VCaP (cell line): ENCODE results near the gene CACNA2D4.

Experiments
- H3K27ac ChIP-seq: fragments of 450-650 bp; 2 replicates; pipeline ENCODE4 v1.5.1; 2017
- CTCF ChIP-seq: fragments of 450-650 bp; conservative IDR thresholded peaks from 2 replicates; pipeline ENCODE4 v1.5.1; 2017; ENCODE audit warnings: mild to moderate bottlenecking, moderate library complexity

CACNA2D4 gene

DNA sequence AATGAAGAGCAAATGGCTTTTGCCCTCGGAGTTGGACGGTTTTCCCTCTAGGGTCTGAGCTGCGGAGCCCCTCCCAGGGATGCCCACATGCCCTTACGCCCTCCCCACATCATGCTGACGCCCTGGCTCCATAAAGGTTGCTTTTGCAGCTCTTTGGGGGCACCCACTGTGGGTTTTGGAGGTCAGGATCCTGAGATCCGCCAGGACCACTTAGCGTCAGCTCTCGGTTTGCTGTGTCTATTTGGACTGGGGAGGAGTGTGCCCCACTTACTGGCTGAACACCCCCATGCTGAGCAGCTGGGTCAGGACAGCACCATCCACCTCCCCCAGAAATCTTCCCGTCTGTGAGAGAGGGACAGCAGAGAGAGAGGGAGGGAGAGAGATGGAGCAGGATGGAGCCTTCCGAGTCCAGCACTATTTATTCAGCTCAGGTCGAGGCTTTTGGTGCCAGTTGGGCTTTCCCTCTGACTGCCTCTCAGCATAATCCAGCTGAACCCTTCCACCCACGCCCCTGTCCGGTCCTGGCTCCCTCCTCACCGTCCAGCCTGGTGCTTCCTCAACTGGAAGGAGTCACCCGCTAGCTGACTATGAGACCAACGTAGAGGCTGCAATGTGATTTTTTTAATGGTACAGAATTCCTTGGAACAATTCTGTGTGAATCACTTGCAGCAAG lies 117.0 kb downstream of the CACNA2D4 start:
- no peak overlapping the region for H3K27ac ChIP-seq
- no peak for TF ChIP-seq CTCF

DNA sequence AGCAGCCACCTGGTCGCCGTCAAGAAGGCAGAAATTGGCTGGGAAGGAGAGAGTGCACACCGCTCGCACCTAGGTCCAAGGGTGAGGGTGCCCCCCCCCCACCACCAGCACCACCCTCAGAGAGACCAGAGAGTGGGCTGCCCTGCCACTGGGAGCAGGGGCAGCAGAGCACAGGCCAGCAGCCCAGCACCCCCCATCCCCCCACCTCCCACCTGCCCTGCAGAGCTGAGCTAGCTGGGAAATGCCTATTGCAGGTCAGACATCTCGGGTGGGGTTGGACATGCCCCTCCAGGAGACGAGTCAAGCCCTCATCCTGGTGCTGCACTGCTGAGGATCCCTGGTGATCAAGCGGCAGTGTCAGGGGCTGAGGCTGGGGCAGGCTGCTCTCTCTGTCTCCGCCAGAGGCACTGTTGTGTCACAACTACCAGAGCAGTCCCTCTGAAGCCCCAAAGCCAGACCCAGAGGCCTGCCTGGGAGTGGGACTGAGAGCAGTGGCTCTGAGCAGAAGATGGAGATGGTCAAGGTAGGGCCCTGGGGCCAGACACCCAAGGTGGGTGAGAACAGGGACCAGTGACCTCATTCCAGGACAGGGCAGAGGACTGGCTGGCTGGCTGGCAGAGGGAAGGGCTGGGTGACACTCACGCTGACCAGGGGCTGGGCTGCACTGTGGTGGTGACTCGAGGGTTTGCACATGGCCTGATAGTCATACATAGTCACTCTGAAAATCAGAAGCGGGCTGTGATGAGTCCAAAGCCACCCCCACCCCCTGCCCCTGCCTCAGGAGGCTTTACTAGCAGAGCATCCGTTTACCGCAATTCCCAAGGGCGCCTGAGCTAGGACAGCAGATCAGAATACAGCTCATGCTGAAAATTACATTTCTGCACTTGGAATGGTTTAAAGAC lies 117.8 kb downstream of the CACNA2D4 start:
- peak; percentile 26; the same call in 1 of the 2 replicates for TF ChIP-seq CTCF
- no peak overlapping the region for H3K27ac ChIP-seq

DNA sequence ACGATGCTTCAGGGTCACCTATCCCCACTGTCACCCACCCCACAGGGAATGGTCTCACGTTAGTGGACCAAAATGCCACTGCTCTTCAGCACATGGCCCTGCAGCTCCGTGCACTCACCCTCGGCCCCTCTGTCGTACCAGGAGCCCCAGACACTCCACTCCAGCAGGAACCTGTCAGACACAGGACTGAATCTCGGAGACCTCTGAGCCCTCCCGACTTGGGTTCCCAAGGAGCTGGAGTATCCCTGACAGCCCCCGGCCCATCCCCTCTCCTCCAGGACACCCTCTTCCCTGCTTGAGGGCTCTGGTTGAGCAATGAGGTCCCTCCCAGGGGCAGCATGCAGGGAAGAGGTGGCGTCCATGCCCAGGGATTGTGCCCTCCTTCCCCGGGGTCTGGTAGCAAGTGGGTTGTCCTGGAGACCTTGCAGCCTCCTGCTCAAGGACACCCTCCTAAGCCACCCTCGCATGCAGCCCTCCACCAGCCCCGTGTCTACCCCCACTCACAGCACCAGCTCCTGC lies 118.5 kb downstream of the CACNA2D4 start:
- no peak for TF ChIP-seq CTCF
- no peak overlapping the region for H3K27ac ChIP-seq

DNA sequence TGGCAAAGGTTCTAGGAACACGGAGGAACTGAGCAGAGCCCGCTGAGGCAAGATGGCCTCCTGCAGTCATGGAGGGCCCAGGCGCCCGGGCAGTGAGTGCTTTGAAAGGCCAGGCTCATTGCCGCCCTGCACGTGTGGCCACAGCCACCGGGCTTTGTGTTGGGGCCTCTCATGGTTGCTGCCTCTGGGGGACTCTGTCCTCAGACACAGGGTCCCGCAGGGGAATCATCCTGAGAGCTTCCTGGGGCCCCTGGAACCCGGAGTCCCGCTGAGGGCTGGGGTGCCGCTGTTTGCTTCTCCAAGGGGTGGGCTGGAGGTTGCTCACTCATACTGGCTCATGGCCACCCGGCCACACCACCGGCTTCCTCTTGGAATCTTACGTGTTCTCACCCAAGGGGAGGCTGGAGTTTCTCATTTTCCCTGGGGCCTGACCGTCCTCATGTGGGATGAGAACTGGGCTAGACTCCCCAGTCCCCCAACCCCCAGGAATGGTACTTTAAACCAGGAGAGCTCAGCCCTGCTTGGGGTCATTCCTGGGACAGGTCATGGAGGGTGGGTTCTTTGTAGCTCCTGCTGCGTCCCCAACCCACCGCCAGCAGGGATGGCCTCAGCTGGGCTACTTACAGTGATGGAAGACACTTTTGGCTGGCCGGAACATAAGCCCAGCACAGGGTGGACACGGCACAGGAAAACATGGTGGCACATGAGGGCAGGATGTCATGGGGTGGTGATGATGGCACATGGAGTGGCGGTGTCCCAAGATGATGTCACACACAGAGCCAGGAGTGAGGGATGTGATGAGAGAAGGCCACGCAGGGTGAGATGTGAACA lies 119.2 kb downstream of the CACNA2D4 start:
- TF ChIP-seq CTCF: no peak
- no peak overlapping the region for H3K27ac ChIP-seq

GRCh38 chr12:1798641-1799020 lies 119.8 kb downstream of the CACNA2D4 start:
- no peak overlapping the region for H3K27ac ChIP-seq
- no peak for TF ChIP-seq CTCF

DNA sequence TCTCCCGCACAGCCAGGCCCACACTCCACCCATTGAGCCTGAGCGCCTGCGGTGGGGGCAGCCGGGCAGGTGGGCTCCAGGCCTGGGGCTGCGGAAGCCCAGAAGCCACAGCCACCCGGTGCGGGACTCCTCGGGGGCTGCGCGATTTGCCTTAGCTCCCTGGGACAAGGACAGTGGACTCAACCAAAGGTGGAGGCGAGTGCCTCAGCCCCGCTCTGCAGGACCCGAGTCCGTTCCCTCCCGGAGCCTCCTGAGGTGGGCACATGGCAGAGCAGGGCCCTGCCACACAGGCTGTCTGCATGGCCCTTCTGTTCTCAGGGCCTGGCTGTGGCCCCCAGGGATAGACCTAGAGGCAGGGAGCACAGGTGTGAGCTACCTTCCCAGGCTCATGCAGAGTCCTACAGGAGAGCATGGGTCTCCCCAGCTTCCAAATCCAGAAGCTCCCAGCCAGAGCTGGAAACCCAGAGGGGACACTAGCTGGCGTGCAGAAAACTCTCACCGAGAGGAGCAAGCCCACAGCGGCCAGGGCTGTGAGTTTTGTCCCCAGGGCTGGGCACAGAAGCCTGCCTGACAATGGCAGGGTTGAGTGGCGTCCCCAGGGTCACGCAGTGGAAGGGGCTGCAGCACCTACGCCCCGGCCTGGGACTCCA lies 120.3 kb downstream of the CACNA2D4 start:
- TF ChIP-seq CTCF: no peak
- H3K27ac ChIP-seq: no peak overlapping the region
